ENCODE results near the gene PTF1A.

Gene PTF1A, protein sequence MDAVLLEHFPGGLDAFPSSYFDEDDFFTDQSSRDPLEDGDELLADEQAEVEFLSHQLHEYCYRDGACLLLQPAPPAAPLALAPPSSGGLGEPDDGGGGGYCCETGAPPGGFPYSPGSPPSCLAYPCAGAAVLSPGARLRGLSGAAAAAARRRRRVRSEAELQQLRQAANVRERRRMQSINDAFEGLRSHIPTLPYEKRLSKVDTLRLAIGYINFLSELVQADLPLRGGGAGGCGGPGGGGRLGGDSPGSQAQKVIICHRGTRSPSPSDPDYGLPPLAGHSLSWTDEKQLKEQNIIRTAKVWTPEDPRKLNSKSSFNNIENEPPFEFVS

GRCh38 chr10:23191764-23192711 is at the start of gene PTF1A:
Gene PTF1A (plus strand): TSS chr10:23192312. CDS start chr10:23192531, 219 bp downstream.
- DNase-seq (ENCODE audit: low read depth, low spot score): no peak

- DNase-seq (ENCODE audit: low read depth, low spot score): no peak
Observed at GRCh38 chr10:23146258-23146657, 45.9 kb upstream of the PTF1A start.

GRCh38 chr10:23147035-23147434 is 45.1 kb upstream of the PTF1A start:
- DNase-seq (ENCODE audit: low read depth, low spot score): no peak

DNA sequence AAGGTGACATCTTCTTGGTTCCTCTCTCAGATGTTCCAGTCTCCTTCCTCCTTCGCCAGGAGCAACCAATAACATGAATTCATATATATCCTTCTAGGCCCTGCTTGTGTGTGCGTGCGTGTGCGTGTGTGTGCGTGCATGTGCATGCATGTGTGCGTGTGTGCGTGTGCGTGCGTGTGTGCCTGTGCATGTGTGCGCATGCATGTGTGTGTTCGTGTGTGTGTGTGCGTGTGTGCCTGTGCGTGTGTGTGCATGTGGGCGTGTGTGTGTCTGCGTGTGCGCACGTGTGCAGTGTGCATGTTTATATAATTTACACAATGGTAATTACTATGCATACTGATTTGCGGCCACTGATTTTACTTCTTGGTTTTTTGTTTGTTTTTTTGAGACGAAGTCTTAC is 43.9 kb upstream of the PTF1A start:
- no peak for DNase-seq (ENCODE audit: low read depth, low spot score)

GRCh38 chr10:23150091-23150490 is 42.0 kb upstream of the PTF1A start:
- no peak for DNase-seq (ENCODE audit: low read depth, low spot score)

- DNase-seq (ENCODE audit: low read depth, low spot score): no peak
Observed at GRCh38 chr10:23150610-23151009, 41.5 kb upstream of the PTF1A start.

GRCh38 chr10:23151071-23151470 is 41.0 kb upstream of the PTF1A start:
- DNase-seq (ENCODE audit: low read depth, low spot score): no peak

DNA sequence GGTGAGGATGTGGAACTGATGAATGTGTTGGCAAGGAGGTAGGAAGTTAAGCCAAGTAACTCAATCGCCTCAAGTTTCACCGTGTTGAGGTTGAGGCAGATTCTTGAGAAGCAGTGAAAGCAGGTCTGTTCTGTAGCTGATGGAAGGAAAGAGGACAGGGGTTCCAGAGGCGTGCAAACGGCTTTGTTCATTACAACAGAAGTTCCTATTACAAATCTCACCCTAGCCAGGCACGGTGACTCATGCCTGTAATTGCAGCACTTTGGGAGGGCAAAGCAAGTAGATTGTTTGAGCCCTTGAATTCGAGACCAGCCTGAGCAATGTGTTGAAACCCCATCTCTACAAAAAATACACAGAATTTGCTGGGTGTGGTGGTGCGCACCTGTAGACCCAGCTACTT is 36.9 kb upstream of the PTF1A start:
- DNase-seq (ENCODE audit: low read depth, low spot score): no peak

- no peak for DNase-seq (ENCODE audit: low read depth, low spot score)
Observed at GRCh38 chr10:23156447-23157150, 35.5 kb upstream of the PTF1A start.

GRCh38 chr10:23157239-23157681 is 34.9 kb upstream of the PTF1A start:
- DNase-seq (ENCODE audit: low read depth, low spot score): no peak

DNA sequence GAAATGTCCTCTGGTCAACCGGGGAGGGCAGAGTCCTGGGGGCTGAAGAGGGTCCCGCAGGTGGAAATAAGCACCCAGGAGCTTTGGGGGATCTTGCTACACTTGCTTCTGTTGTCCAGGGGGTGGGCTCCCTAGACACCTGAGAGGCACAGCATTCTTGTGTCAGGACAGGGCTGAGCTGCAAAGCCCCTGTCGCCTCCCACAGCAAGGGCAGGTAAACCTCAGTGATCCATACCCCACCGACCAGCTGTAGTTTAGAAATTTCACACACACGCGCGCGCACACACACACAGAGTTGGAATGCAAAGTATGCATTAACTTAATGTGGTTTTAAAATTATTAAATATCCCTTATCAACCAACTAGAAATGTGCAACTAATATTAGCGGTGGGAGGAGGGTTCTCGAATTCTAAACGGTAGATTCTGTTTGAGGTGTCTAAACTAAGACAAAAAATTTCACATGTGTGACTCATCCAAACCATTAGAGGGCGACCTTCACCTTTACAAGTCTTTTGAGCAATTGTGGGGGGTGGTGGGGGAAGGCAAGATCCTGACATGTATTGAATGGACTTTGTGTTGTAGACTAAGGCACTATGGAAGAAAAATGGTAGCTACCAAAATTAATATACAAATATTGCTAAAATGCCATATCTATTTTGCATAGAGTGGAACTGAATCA is 34.3 kb upstream of the PTF1A start:
- peak; percentile 38 for DNase-seq (ENCODE audit: low read depth, low spot score)

DNA sequence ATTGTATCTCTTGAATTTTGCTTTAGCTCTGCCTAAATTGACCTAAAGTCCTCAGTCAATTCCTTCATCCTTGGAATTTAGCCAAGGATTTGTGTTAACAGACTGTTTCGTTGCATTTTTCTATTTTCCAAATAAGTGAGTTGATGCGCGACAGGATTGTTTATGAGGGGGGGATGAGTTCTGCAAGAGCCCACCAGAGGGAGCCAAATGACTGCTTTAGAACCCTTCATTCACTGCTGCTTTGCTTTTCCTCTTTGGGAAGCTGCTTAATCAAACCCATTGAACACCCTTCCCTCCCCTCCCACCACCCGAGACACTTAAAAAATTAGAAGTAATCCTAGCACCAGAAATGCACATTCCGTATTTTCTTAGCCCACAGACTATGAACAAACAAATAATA is 33.7 kb upstream of the PTF1A start:
- DNase-seq (ENCODE audit: low read depth, low spot score): no peak

DNA sequence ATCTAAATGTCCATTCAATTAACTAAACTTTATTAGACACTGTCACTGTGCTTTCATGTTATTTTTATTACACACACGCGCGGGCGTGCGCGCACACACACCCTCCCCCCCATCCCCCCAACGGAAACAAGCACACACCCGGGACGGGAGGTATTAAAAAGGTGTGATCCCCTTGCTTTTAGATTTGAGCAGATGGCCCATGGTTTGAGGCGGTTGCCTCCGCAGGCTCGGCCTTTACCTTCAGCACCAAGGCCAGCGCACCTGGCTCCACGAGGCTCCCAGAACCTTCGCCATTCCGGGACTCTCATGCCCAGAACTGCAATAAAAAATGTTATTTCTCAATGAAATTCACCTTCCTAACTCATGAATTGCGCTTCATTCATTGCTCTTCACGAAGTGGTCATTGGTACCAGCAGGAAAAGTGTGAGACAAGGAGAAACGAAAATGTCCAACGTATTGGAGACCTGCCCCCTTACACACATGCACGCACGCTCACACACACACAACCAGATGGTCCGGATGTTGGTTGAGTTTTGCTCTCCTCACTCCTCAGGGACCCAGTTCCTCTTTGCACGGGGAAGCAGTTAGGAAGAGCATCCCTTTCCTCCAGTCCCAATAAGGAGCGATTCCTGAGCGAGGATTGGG is 20.8 kb upstream of the PTF1A start:
- DNase-seq (ENCODE audit: low read depth, low spot score): no peak

DNA sequence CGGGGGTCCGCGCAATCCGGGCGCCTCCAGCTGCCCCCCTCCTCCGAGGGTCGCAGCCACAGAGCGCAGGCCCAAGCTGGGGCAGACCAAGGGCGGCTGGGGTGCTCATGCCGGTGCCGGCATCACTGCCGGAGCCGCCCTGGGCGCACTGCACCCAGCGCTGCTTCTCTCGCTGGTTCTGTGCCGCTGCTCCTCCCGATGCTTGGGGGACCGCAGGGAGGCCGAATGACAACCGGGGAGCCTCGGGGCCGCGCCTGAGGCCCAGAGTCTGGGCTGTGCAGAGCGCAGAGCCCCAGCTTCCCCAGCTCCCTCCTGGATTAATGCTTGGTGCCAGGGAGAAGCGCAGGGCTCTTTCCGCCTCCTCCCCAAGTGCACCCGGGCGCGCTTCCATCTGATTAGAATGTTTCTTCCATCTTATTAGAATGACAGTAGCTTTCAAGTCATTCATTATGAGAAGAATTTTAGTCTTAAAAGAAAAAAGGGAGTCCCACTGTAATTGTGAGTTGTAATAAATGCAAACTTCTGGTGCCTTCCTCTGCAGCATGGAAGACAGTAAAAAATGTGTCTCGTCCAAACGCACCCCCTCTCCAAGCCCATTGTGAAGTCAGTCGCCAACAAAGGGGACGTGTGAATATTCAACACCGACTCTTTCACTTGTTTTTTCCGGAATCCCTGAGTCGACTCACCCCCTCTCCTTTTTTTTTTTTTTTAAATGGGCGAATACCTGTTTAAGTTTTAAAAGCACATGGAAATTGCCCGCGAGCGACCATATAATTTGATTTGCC is 19.5 kb upstream of the PTF1A start:
- DNase-seq (ENCODE audit: low read depth, low spot score): no peak

- DNase-seq (ENCODE audit: low read depth, low spot score): no peak
Observed at GRCh38 chr10:23173214-23174073, 18.7 kb upstream of the PTF1A start.

GRCh38 chr10:23174074-23174976 is 17.8 kb upstream of the PTF1A start:
- no peak for DNase-seq (ENCODE audit: low read depth, low spot score)

GRCh38 chr10:23174977-23175512 is 17.1 kb upstream of the PTF1A start:
- no peak for DNase-seq (ENCODE audit: low read depth, low spot score)

- no peak for DNase-seq (ENCODE audit: low read depth, low spot score)
Observed at GRCh38 chr10:23186178-23186577, 5.9 kb upstream of the PTF1A start.
